Esophagus squamous epithelium (tissue), 5 donors: Measurements from ENCODE around the gene EGR1. TPM values are rescaled to one million over a fixed set of nuclear protein-coding genes. Genes with fewer than 3 reads are reported as not detected.
"Not testable (repeated sequence)": the region's sequence is repeated elsewhere in the genome, so short reads cannot be mapped to it uniquely, and the experiment has no call there.

ENCODE experiments used
- DNase-seq: peaks from one replicate; lab custom pipeline; 2025; lab: John Stamatoyannopoulos, UW
- H3K27ac ChIP-seq, 4 donors: fragments of 200-600 bp; sonication (generic); one replicate each; pipeline ENCODE4 v1.5.1; 2016 to 2019; ENCODE audit warnings: mild to moderate bottlenecking in 1 of 4
- H3K27me3 ChIP-seq, 4 donors: fragments of 200-600 bp; sonication (generic); 1 replicate in 3 of 4; 2 replicates in 1 of 4; pipeline versions ENCODE4 v1.5.1 to v1.6.0; 2017 to 2021; ENCODE audit warnings: antibody characterized with exemption in 1 of 4
- H3K36me3 ChIP-seq, 3 donors: fragments of 200-600 bp; sonication (generic); one replicate each; pipeline ENCODE4 v1.5.1; 2016 to 2019
- H3K4me1 ChIP-seq, 3 donors: fragments of 200-600 bp; sonication (generic); one replicate each; pipeline ENCODE4 v1.5.1; 2017 to 2019
- H3K4me3 ChIP-seq, 4 donors: fragments of 200-600 bp; sonication (generic); 1 replicate in 3 of 4; 2 replicates in 1 of 4; pipeline ENCODE4 v1.5.1; 2016 to 2019; ENCODE audit warnings: mild to moderate bottlenecking in 2 of 4, moderate library complexity in 1 of 4
- H3K9me3 ChIP-seq, 3 donors: fragments of 200-600 bp; sonication (generic); one replicate each; pipeline ENCODE4 v1.5.1; 2016 to 2019
- POLR2A ChIP-seq, 4 donors: fragments of 450-650 bp; IDR thresholded peaks; one replicate each; pipeline ENCODE4 v1.6.1; 2017; ENCODE audit warnings: antibody characterized with exemption in 4 of 4, mild to moderate bottlenecking in 4 of 4, moderate library complexity in 3 of 4
- WGBS, 2 donors: methylation state at CpG; one replicate each; pipeline ENCODE4 v1.1.5; 2018; 5-methylcytosine and 5-hydroxymethylcytosine counted together
- intact Hi-C: fragments of 100-400 bp; cut with DNase I; formaldehyde crosslinking; loops from one replicate; pipeline ENCODE4 v1.15.0; 2022
- total RNA-seq, 4 donors: library from RNA; depleted of rRNA; stranded (reverse); fragments of >200 nt; gene quantifications; one replicate each; pipeline ENCODE4 v1.1.0, GENCODE V29; 2016
- TF ChIP-seq, protein P1 (sequence below), 6 experiments: fragments of 450-650 bp in 4 of 6; fragments of 200-600 bp in 2 of 6; sonication (generic) in 2 of 6; IDR thresholded peaks; one replicate each; pipeline ENCODE4 v1.5.1; 2016 to 2019; ENCODE audit warnings: antibody characterized with exemption in 6 of 6, mild to moderate bottlenecking in 4 of 6, moderate library complexity in 4 of 6
- donor health status: DM: yes; HTN: yes; CAD: no.

The EGR1 gene
- total RNA-seq, 4 donors from 2014 or later: 10.9 to 47.8 (median 19.5) TPM

DNA sequence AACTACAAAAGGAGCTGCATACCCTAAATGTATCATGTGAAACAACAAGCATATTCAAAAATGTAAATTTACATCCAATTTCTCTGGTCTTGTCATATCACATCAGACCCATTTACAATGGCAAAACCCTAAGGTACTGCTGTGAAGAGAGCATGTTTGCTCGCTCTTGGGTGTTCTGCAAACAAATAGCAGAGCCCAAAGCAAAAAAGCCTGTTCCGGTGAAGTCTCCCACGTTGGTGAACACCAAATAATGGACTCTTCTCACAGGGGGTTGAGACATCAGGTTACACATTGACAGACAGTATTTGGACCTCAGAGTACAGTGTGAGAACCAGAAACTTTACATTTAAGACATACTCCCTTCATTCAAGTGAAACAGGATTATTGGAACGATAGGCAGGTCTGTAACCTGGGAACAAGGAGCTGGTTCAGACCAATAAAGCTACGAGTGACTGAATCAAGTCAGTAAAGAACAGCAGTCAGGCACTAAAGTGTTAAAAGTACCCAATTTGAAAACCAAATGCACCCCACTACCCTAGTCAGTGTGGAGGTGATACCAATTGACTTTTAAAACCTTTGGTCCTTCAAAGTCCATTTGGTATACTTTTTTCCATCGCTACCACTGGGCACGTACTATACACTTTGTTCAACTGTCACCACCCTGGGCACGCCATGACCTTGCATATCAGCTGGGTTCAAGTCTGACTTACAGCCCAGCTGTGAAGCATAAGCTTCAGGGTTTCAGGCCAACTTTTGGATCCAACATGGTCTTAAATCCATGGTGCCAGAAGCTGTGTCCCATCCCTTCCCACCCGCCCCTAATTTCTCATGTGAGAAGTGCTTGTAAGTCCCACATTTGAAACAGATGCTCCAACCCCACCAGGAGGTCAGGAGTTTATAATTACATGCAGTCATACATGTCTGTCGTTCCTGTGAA, 41.4 kb downstream of the EGR1 start:
- WGBS, 2 donors: 85 to 86% methylated on average over 9 of the region's 10 CpGs
- peaks cover 9 to 55% (median 29%) of the 10 kb centered on the region in 3 donors for H3K36me3 ChIP-seq
- TF ChIP-seq POLR2A (IDR thresholded peaks at IDR 0.05): no peak
- TF ChIP-seq, protein P1, sequence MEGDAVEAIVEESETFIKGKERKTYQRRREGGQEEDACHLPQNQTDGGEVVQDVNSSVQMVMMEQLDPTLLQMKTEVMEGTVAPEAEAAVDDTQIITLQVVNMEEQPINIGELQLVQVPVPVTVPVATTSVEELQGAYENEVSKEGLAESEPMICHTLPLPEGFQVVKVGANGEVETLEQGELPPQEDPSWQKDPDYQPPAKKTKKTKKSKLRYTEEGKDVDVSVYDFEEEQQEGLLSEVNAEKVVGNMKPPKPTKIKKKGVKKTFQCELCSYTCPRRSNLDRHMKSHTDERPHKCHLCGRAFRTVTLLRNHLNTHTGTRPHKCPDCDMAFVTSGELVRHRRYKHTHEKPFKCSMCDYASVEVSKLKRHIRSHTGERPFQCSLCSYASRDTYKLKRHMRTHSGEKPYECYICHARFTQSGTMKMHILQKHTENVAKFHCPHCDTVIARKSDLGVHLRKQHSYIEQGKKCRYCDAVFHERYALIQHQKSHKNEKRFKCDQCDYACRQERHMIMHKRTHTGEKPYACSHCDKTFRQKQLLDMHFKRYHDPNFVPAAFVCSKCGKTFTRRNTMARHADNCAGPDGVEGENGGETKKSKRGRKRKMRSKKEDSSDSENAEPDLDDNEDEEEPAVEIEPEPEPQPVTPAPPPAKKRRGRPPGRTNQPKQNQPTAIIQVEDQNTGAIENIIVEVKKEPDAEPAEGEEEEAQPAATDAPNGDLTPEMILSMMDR (IDR thresholded peaks at IDR 0.05): no peak

DNA sequence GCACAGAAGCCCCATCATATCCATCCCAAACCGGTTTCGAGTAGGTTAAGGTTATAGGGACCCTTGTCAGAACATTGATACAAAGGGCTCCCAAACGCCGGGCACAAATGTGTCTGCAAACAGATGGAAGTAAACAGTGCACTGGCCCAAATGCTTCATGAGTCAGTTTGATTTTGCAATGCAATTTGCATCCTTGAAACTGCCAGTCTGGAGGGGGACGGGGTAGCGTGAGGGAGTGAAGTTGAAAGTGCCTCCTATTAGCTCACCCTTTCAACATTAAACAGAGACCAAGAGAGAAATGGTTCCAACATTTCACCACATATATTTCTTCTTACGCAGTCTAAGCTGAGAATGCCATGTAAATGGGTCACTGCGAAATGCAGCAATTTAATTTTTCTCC, 42.2 kb downstream of the EGR1 start:
- Histone ChIP-seq H3K4me1 (peaks cover 18 to 54% (median 33%) of the 10 kb centered on the region in 3 donors), H3K36me3 (peaks cover 9 to 61% (median 29%) of the 10 kb centered on the region in 3 donors), H3K27ac (peak overlapping the region in 2 of 4 donors; percentile 30 to 44)
- H3K27me3 ChIP-seq, DNase-seq, H3K9me3 ChIP-seq, intact Hi-C loops, H3K4me3 ChIP-seq: not testable (repeated sequence)
- 72 to 81% methylated on average over 8 of the region's 8 CpGs for WGBS, 2 donors

More for the DNA sequence above, 41.4 kb downstream of the EGR1 start:
- DNase-seq: no peak
- Histone ChIP-seq H3K4me3 (no peak overlapping the region), H3K27me3 (no peaks in the 10 kb centered on the region), H3K27ac (peak overlapping the region in 1 of 4 donors; percentile 30), H3K4me1 (peaks cover 21 to 63% (median 40%) of the 10 kb centered on the region in 3 donors), H3K9me3 (no peaks in the 10 kb centered on the region)
- intact Hi-C loops: no loop called here

DNA sequence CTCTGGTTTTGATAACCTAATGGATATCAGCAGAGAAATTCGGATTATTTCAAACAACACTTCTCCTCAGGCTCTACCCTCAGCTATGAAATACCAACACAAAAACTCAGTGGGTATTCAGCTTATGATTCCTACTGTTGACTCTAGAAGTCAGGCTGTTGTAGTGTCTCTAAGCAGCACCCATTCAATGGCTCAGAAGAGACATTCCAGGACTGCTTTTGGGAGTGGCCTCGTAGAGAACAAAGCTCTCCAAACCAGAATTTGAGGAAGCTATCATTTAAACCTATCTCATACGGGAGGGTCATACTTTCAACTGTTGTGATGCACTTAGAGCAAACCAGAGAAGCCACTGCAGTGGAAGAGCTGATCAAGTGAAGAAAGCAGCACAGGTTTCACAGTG, 43.7 kb downstream of the EGR1 start:
- DNase-seq: no peak
- H3K27ac ChIP-seq: peak overlapping the region in 3 of 4 donors; percentile 2 to 34 (median 24)
- intact Hi-C loops: no loop called here
- peaks cover 16 to 39% (median 21%) of the 10 kb centered on the region in 3 donors for H3K4me1 ChIP-seq
- H3K27me3 ChIP-seq: no peaks in the 10 kb centered on the region
- WGBS, 2 donors: 51 to 55% methylated on average over 3 of the region's 3 CpGs
- TF ChIP-seq, protein P1 (IDR thresholded peaks at IDR 0.05): no peak
- no peak for TF ChIP-seq POLR2A (IDR thresholded peaks at IDR 0.05)
- no peaks in the 10 kb centered on the region for H3K9me3 ChIP-seq
- H3K36me3 ChIP-seq: peaks cover 15 to 76% (median 30%) of the 10 kb centered on the region in 3 donors
- H3K4me3 ChIP-seq: no peak overlapping the region

DNA sequence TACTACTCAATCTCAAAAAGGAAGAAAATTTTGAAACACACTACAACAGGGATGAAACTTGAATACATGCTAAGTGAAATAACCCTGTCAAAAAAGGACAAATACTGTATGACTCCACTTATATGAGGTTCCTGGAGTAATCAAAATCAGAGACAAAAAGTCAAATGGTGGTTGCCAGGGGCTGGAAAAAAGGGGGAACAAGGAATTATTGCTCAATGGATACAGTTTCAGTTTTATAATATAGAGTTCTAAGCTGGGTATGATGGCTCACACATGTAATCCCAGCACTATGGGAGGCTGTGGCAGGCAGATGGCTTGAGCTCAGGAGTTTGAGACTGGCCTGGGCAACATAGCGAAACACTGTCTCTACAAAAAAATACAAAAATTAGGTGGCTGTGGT, 48.7 kb downstream of the EGR1 start:
- TF ChIP-seq POLR2A (IDR thresholded peaks at IDR 0.05): no peak
- TF ChIP-seq, protein P1 (IDR thresholded peaks at IDR 0.05): no peak
- peaks cover 0 to 5% (median 0%) of the 10 kb centered on the region in 3 donors for H3K4me1 ChIP-seq
- peaks cover 31 to 96% (median 47%) of the 10 kb centered on the region in 3 donors for H3K36me3 ChIP-seq
- H3K27ac ChIP-seq: no peak overlapping the region
- intact Hi-C loops: no loop called here
- 92 to 100% methylated on average over 1 of the region's 1 CpG for WGBS, 2 donors
- no peak for DNase-seq
- no peaks in the 10 kb centered on the region for H3K27me3 ChIP-seq
- no peak overlapping the region for H3K4me3 ChIP-seq
- H3K9me3 ChIP-seq: no peaks in the 10 kb centered on the region

DNA sequence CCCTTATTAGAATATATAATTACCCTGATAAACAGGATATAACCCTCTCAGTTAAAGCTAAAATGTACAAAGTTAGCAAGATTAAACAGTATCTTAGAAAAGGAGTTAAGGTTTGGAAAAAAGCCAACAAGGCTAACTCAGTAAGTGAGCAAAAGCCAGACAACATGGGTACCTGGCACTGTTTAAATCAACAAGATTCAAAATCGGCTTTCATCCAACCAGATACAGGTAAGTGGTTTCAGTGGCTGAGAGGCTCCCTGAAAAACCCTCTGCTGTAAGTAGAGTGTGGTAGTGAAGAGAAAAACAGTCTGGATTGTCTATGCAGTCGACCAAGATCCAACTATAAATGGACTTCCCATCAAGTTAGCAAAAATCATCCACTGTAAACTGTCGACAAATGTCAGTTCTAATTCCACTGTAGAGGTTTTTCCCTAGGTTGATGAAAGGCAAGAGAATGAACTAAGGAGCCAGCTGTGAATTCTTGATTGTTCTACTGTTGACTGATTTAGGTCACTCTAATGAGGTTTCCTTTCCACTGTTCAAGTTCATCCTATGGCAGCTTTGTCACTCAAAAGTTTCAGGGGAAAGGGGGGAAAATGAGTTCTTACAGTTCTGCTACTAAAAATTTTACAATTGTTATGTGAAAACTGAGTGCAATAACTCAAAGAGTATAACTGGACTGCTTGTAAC, 50.4 kb downstream of the EGR1 start:
- Histone ChIP-seq H3K4me3 (no peak overlapping the region), H3K27me3 (no peaks in the 10 kb centered on the region), H3K27ac (no peak overlapping the region), H3K9me3 (no peaks in the 10 kb centered on the region), H3K36me3 (peaks cover 26 to 83% (median 40%) of the 10 kb centered on the region in 3 donors), H3K4me1 (peaks cover 0 to 3% (median 0%) of the 10 kb centered on the region in 3 donors)
- 69 to 73% methylated on average over 3 of the region's 3 CpGs for WGBS, 2 donors
- intact Hi-C loops: no loop called here
- no peak for TF ChIP-seq POLR2A (IDR thresholded peaks at IDR 0.05)
- TF ChIP-seq, protein P1 (IDR thresholded peaks at IDR 0.05): no peak
- no peak for DNase-seq
